HG02852 (cell line): Measurements from ENCODE around the gene ACTL6B.

Source experiments
- ATAC-seq: cut with Tn5 transposase; IDR thresholded peaks from one replicate; pipeline ENCODE4 v1.9.1; 2021; ENCODE audit warnings: mild to moderate bottlenecking, moderate library complexity; ENCODE audit not compliant: unreplicated experiment

ACTL6B gene

GRCh38 chr7:100602889-100603725 lies 53.1 kb downstream of the ACTL6B start:
- ATAC-seq: no peak

- no peak for ATAC-seq
These were observed 55.6 kb downstream of the ACTL6B start for GRCh38 chr7:100600730-100601038.

GRCh38 chr7:100599911-100600729 lies 56.1 kb downstream of the ACTL6B start:
- ATAC-seq: no peak

- no peak for ATAC-seq
These were observed 57.8 kb downstream of the ACTL6B start for GRCh38 chr7:100598425-100598824.

GRCh38 chr7:100595188-100595587 lies 61.1 kb downstream of the ACTL6B start:
- ATAC-seq: no peak
